Measurements from ENCODE around the gene C2CD5.
"Not testable (repeated sequence)": the region's sequence is repeated elsewhere in the genome, so short reads cannot be mapped to it uniquely, and the experiment has no call there.

C2CD5 gene

GRCh38 chr12:22544038-22544979 is at the start of gene C2CD5:
Gene C2CD5, minus strand, starts transcription at chr12:22544542. Its CDS starts 392 bp downstream, at chr12:22544150.
- H3K9me3 ChIP-seq (ENCODE audit: control insufficient read depth, insufficient read depth, low read length) = no peaks in the 10 kb centered on the region
- no peaks in the 10 kb centered on the region for H3K36me3 ChIP-seq (ENCODE audit: insufficient read depth, low read length)
- H3K9ac ChIP-seq (ENCODE audit: low read depth, low read length) = peak within 1 kb of the TSS; percentile 92
- H3K4me1 ChIP-seq (ENCODE audit: insufficient read depth, low read length) = peaks cover 5% of the 10 kb centered on the region; the same call in 1 of the 2 replicates

- Histone ChIP-seq H3K9ac (ENCODE audit: low read depth, low read length) (no peak overlapping the region), H3K4me1 (ENCODE audit: insufficient read depth, low read length) (no peaks in the 10 kb centered on the region), H3K36me3 (ENCODE audit: insufficient read depth, low read length) (no peaks in the 10 kb centered on the region), H3K9me3 (ENCODE audit: control insufficient read depth, insufficient read depth, low read length) (no peaks in the 10 kb centered on the region)
These were observed 49.5 kb upstream of the C2CD5 start for GRCh38 chr12:22593864-22594263.

- no peak overlapping the region for H3K9ac ChIP-seq (ENCODE audit: low read depth, low read length)
- H3K4me1 ChIP-seq (ENCODE audit: insufficient read depth, low read length) = no peaks in the 10 kb centered on the region
- no peaks in the 10 kb centered on the region for H3K9me3 ChIP-seq (ENCODE audit: control insufficient read depth, insufficient read depth, low read length)
- H3K36me3 ChIP-seq (ENCODE audit: insufficient read depth, low read length) = no peaks in the 10 kb centered on the region
These were observed 44.5 kb upstream of the C2CD5 start for GRCh38 chr12:22588817-22589216.

GRCh38 chr12:22578328-22578727 is 34.0 kb upstream of the C2CD5 start:
- no peaks in the 10 kb centered on the region for H3K36me3 ChIP-seq (ENCODE audit: insufficient read depth, low read length)
- no peak overlapping the region for H3K9ac ChIP-seq (ENCODE audit: low read depth, low read length)
- H3K4me1 ChIP-seq (ENCODE audit: insufficient read depth, low read length) = no peaks in the 10 kb centered on the region
- no peaks in the 10 kb centered on the region; the same call in 1 of the 2 replicates for H3K9me3 ChIP-seq (ENCODE audit: control insufficient read depth, insufficient read depth, low read length)

GRCh38 chr12:22577667-22578066 is 33.3 kb upstream of the C2CD5 start:
- Histone ChIP-seq H3K4me1 (ENCODE audit: insufficient read depth, low read length) (no peaks in the 10 kb centered on the region), H3K36me3 (ENCODE audit: insufficient read depth, low read length) (no peaks in the 10 kb centered on the region), H3K9me3 (ENCODE audit: control insufficient read depth, insufficient read depth, low read length) (no peaks in the 10 kb centered on the region; the same call in 1 of the 2 replicates), H3K9ac (ENCODE audit: low read depth, low read length) (no peak overlapping the region)

- H3K9me3 ChIP-seq (ENCODE audit: control insufficient read depth, insufficient read depth, low read length) = no peaks in the 10 kb centered on the region; the same call in 1 of the 2 replicates
- H3K36me3 ChIP-seq (ENCODE audit: insufficient read depth, low read length) = no peaks in the 10 kb centered on the region
- no peaks in the 10 kb centered on the region for H3K4me1 ChIP-seq (ENCODE audit: insufficient read depth, low read length)
- no peak overlapping the region for H3K9ac ChIP-seq (ENCODE audit: low read depth, low read length)
These were observed 32.1 kb upstream of the C2CD5 start for GRCh38 chr12:22576473-22576872.

GRCh38 chr12:22576065-22576464 is 31.7 kb upstream of the C2CD5 start:
- no peaks in the 10 kb centered on the region for H3K36me3 ChIP-seq (ENCODE audit: insufficient read depth, low read length)
- no peak overlapping the region for H3K9ac ChIP-seq (ENCODE audit: low read depth, low read length)
- H3K9me3 ChIP-seq (ENCODE audit: control insufficient read depth, insufficient read depth, low read length) = no peaks in the 10 kb centered on the region; the same call in 1 of the 2 replicates
- no peaks in the 10 kb centered on the region for H3K4me1 ChIP-seq (ENCODE audit: insufficient read depth, low read length)

- Histone ChIP-seq H3K9me3 (ENCODE audit: control insufficient read depth, insufficient read depth, low read length) (no peaks in the 10 kb centered on the region; the same call in 1 of the 2 replicates), H3K9ac (ENCODE audit: low read depth, low read length) (no peak overlapping the region), H3K4me1 (ENCODE audit: insufficient read depth, low read length) (no peaks in the 10 kb centered on the region), H3K36me3 (ENCODE audit: insufficient read depth, low read length) (no peaks in the 10 kb centered on the region)
These were observed 30.6 kb upstream of the C2CD5 start for GRCh38 chr12:22574921-22575320.

GRCh38 chr12:22573181-22573580 is 28.8 kb upstream of the C2CD5 start:
- no peaks in the 10 kb centered on the region for H3K36me3 ChIP-seq (ENCODE audit: insufficient read depth, low read length)
- H3K9ac ChIP-seq (ENCODE audit: low read depth, low read length) = no peak overlapping the region
- H3K9me3 ChIP-seq (ENCODE audit: control insufficient read depth, insufficient read depth, low read length) = no peaks in the 10 kb centered on the region; the same call in 1 of the 2 replicates
- H3K4me1 ChIP-seq (ENCODE audit: insufficient read depth, low read length) = no peaks in the 10 kb centered on the region

GRCh38 chr12:22569253-22569652 is 24.9 kb upstream of the C2CD5 start:
- Histone ChIP-seq H3K4me1 (ENCODE audit: insufficient read depth, low read length) (no peaks in the 10 kb centered on the region), H3K9me3 (ENCODE audit: control insufficient read depth, insufficient read depth, low read length) (no peaks in the 10 kb centered on the region), H3K9ac (ENCODE audit: low read depth, low read length) (no peak overlapping the region), H3K36me3 (ENCODE audit: insufficient read depth, low read length) (no peaks in the 10 kb centered on the region)

GRCh38 chr12:22562036-22563028 is 18.0 kb upstream of the C2CD5 start:
- Histone ChIP-seq H3K9me3 (ENCODE audit: control insufficient read depth, insufficient read depth, low read length) (no peaks in the 10 kb centered on the region), H3K4me1 (ENCODE audit: insufficient read depth, low read length) (no peaks in the 10 kb centered on the region), H3K9ac (ENCODE audit: low read depth, low read length) (no peak overlapping the region), H3K36me3 (ENCODE audit: insufficient read depth, low read length) (no peaks in the 10 kb centered on the region)

- not testable (repeated sequence) for H3K9ac ChIP-seq (ENCODE audit: low read depth, low read length); H3K36me3 ChIP-seq (ENCODE audit: insufficient read depth, low read length); H3K4me1 ChIP-seq (ENCODE audit: insufficient read depth, low read length); H3K9me3 ChIP-seq (ENCODE audit: control insufficient read depth, insufficient read depth, low read length)
These were observed 10.4 kb upstream of the C2CD5 start for GRCh38 chr12:22554750-22555149.

GRCh38 chr12:22551624-22552023 is 7.3 kb upstream of the C2CD5 start:
- H3K9me3 ChIP-seq (ENCODE audit: control insufficient read depth, insufficient read depth, low read length) = 0 out of 2 replicates have a peak, but pooled peaks cover 2% of the 10 kb centered on the region
- no peaks in the 10 kb centered on the region for H3K4me1 ChIP-seq (ENCODE audit: insufficient read depth, low read length)
- no peaks in the 10 kb centered on the region for H3K36me3 ChIP-seq (ENCODE audit: insufficient read depth, low read length)
- no peak overlapping the region for H3K9ac ChIP-seq (ENCODE audit: low read depth, low read length)

- H3K36me3 ChIP-seq (ENCODE audit: insufficient read depth, low read length) = no peaks in the 10 kb centered on the region
- H3K9me3 ChIP-seq (ENCODE audit: control insufficient read depth, insufficient read depth, low read length) = no peaks in the 10 kb centered on the region
- H3K4me1 ChIP-seq (ENCODE audit: insufficient read depth, low read length) = peaks cover 3% of the 10 kb centered on the region; the same call in 1 of the 2 replicates
- H3K9ac ChIP-seq (ENCODE audit: low read depth, low read length) = peak overlapping the region; percentile 92; the same call in 1 of the 2 replicates
These were observed 913 bp upstream of the C2CD5 start for GRCh38 chr12:22545255-22545654.

Data from ES-I3 (cell line).